Osteoblast (primary cell): Measurements from ENCODE around the gene ADAP1. TPM values are rescaled to one million over a fixed set of nuclear protein-coding genes. Genes with fewer than 3 reads are reported as not detected.
"Not testable (repeated sequence)": the region's sequence is repeated elsewhere in the genome, so short reads cannot be mapped to it uniquely, and the experiment has no call there.

Experiments
- DNase-seq: peaks from one replicate; pipeline ENCODE4 v3.0.0; 2011; ENCODE audit warnings: low spot score, mixed read lengths; ENCODE audit not compliant: insufficient read length; ENCODE audit errors: missing footprints
- H2AFZ ChIP-seq: 2 replicates; pipeline ENCODE4 v1.6.0; 2011; ENCODE audit warnings: mild to moderate bottlenecking, low read length
- H3K27ac ChIP-seq: 2 replicates; pipeline ENCODE4 v1.5.1; 2011; ENCODE audit warnings: mild to moderate bottlenecking, low read depth, low read length, moderate library complexity
- H3K27me3 ChIP-seq: 2 replicates; pipeline ENCODE4 v1.6.0; 2012; ENCODE audit warnings: mild to moderate bottlenecking, control low read depth, inconsistent platforms, low read length, moderate library complexity; ENCODE audit not compliant: insufficient read depth
- H3K36me3 ChIP-seq: 2 replicates; pipeline ENCODE4 v1.5.1; 2011; ENCODE audit warnings: mild to moderate bottlenecking, low read length, control low read depth, moderate library complexity; ENCODE audit not compliant: insufficient read depth
- H3K4me1 ChIP-seq: 2 replicates; pipeline ENCODE4 v1.5.1; 2011; ENCODE audit warnings: mild to moderate bottlenecking, low read length, control low read depth, moderate library complexity; ENCODE audit not compliant: insufficient read depth
- H3K4me2 ChIP-seq: 2 replicates; pipeline ENCODE4 v1.6.0; 2011; ENCODE audit warnings: mild to moderate bottlenecking, low read length; ENCODE audit not compliant: insufficient read depth
- H3K4me3 ChIP-seq: fragments of 200-600 bp; sonication (generic); 3 replicates; pipeline ENCODE4 v1.5.1; 2012; ENCODE audit warnings: mild to moderate bottlenecking, low read length, inconsistent platforms; ENCODE audit not compliant: insufficient read depth
- H3K79me2 ChIP-seq: 2 replicates; pipeline ENCODE4 v1.6.0; 2012; ENCODE audit warnings: mild to moderate bottlenecking, low read length, control low read depth, inconsistent platforms; ENCODE audit not compliant: insufficient read depth
- H3K9me3 ChIP-seq: 2 replicates; pipeline ENCODE4 v1.5.1; 2011; ENCODE audit warnings: low read depth, low read length, control low read depth
- H4K20me1 ChIP-seq: 2 replicates; pipeline ENCODE4 v1.6.0; 2012; ENCODE audit warnings: mild to moderate bottlenecking, low read length, control low read depth; ENCODE audit not compliant: insufficient read depth
- total RNA-seq: library from RNA; depleted of rRNA; stranded (reverse); fragments of >200 nt; gene quantifications from 2 replicates; pipeline ENCODE4 v1.2.3, GENCODE V29; 2012
- TF ChIP-seq, protein P1 (sequence below): IDR thresholded peaks from 2 replicates; pipeline ENCODE4 v1.5.1; 2011; ENCODE audit warnings: mild to moderate bottlenecking, low read depth, low read length, moderate library complexity; ENCODE audit errors: extremely low read depth

ADAP1 gene
- total RNA-seq, 1 donor, result 2.2 TPM

DNA sequence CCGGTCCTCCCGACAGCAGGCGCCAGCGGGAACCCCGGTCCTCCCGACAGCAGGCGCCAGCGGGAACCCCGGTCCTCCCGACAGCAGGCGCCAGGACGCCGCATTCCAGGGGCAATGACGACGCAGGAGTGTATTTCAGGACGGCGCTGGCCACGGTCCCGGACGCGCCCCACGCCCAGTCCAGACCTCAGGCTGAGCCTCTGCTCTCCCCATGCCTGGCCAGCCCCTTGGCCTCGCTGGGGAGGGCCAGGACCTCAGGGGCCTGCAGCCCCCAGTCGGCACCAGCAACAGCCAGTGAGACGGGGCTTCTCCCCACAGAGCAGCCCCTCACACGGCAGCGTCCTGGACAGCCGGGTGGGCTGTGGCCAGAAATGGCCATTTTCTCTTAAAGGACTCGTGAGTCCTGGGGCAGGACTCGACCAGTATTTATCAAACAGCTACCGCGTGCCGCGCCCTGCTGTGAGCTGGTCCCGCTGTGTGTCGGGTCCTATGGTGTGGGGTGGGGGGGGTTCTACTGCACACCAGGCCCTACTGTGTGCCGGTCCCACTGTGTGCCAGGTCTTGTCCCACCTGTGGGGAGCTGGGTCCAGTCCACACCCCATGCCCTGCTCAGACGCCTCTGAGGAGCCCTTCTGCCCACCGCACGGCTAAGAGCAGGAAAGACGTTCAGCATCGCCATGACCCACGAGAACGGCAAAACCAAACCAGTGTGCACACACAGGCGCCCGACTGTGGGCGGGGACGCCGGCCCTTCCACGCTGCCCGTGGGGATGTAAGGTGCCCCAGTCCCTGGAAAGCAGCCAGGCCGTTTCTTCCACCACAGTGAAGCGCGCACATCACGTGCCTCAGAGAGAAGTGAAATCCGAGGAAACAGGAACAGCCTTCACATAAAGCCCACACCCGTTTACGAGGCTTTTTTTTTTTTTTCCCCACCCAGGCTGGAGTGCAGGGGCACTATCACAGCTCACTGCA, 44.8 kb downstream of the ADAP1 start:
- Histone ChIP-seq H3K27ac (no peak overlapping the region), H3K4me2 (no peak overlapping the region), H3K27me3 (peaks cover 22% of the 10 kb centered on the region), H4K20me1 (no peaks in the 10 kb centered on the region), H3K4me1 (peaks cover 4% of the 10 kb centered on the region), H3K9me3 (no peaks in the 10 kb centered on the region), H3K4me3 (peak overlapping the region; percentile 33), H3K79me2 (no peaks in the 10 kb centered on the region), H2AFZ (no peak overlapping the region), H3K36me3 (no peaks in the 10 kb centered on the region)
- TF ChIP-seq, protein P1, sequence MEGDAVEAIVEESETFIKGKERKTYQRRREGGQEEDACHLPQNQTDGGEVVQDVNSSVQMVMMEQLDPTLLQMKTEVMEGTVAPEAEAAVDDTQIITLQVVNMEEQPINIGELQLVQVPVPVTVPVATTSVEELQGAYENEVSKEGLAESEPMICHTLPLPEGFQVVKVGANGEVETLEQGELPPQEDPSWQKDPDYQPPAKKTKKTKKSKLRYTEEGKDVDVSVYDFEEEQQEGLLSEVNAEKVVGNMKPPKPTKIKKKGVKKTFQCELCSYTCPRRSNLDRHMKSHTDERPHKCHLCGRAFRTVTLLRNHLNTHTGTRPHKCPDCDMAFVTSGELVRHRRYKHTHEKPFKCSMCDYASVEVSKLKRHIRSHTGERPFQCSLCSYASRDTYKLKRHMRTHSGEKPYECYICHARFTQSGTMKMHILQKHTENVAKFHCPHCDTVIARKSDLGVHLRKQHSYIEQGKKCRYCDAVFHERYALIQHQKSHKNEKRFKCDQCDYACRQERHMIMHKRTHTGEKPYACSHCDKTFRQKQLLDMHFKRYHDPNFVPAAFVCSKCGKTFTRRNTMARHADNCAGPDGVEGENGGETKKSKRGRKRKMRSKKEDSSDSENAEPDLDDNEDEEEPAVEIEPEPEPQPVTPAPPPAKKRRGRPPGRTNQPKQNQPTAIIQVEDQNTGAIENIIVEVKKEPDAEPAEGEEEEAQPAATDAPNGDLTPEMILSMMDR, result no peak
- peak; percentile 97 for DNase-seq

- H3K27ac ChIP-seq, H3K4me2 ChIP-seq, H3K36me3 ChIP-seq, H3K4me3 ChIP-seq, H2AFZ ChIP-seq, H3K9me3 ChIP-seq, H3K4me1 ChIP-seq, H4K20me1 ChIP-seq, H3K79me2 ChIP-seq: not testable (repeated sequence)
- DNase-seq, result peak; percentile 98
- H3K27me3 ChIP-seq, result peaks cover 30% of the 10 kb centered on the region
- TF ChIP-seq, protein P1, result peak; percentile 48
Measured at GRCh38 chr7:908591-909357, 45.7 kb downstream of the ADAP1 start.

GRCh38 chr7:908159-908581, 46.3 kb downstream of the ADAP1 start:
- Histone ChIP-seq H2AFZ (no peak overlapping the region), H3K27ac (no peak overlapping the region), H3K4me3 (no peak overlapping the region), H3K4me2 (no peak overlapping the region), H3K36me3 (no peaks in the 10 kb centered on the region), H3K4me1 (peaks cover 8% of the 10 kb centered on the region), H4K20me1 (no peaks in the 10 kb centered on the region), H3K9me3 (no peaks in the 10 kb centered on the region), H3K27me3 (peaks cover 30% of the 10 kb centered on the region), H3K79me2 (no peaks in the 10 kb centered on the region)
- TF ChIP-seq, protein P1, result no peak
- DNase-seq, result no peak
